Gastrocnemius medialis (tissue), 4 donors: ENCODE data around the gene MCCD1. TPM values are rescaled to one million over a fixed set of nuclear protein-coding genes. Genes with fewer than 3 reads are reported as not detected.

Source experiments
- ATAC-seq, 2 donors: fragments of 150-250 bp; one replicate each; pipeline ENCODE4 v1.9.1; 2016
- DNase-seq, 2 donors: peaks; one replicate each; pipeline ENCODE4 v3.0.0-alpha.2; 2019
- H3K27ac ChIP-seq, 4 donors: fragments of 200-600 bp; sonication (generic); 1 replicate in 1 of 4; 2 replicates in 3 of 4; pipeline ENCODE4 v1.5.1; 2016 to 2018; ENCODE audit warnings: mild to moderate bottlenecking in 2 of 4, moderate library complexity in 1 of 4
- H3K27me3 ChIP-seq, 3 donors: fragments of 200-600 bp; sonication (generic) in 2 of 3; 1 replicate in 1 of 3; 2 replicates in 2 of 3; pipeline versions ENCODE4 v1.5.1 to v1.6.0; 2016 to 2019; ENCODE audit warnings: mild to moderate bottlenecking in 1 of 3, moderate library complexity in 1 of 3
- H3K36me3 ChIP-seq, 2 donors: fragments of 200-600 bp; sonication (generic) in 1 of 2; one replicate each; pipeline ENCODE4 v1.5.1; 2017 to 2018
- H3K4me1 ChIP-seq, 2 donors: fragments of 200-600 bp; sonication (generic) in 1 of 2; one replicate each; pipeline ENCODE4 v1.5.1; 2016 to 2017; ENCODE audit warnings: mild to moderate bottlenecking in 2 of 2
- H3K4me3 ChIP-seq, 4 donors: fragments of 200-600 bp; sonication (generic) in 3 of 4; 1 replicate in 1 of 4; 2 replicates in 3 of 4; pipeline ENCODE4 v1.5.1; 2016 to 2019; ENCODE audit warnings: mild to moderate bottlenecking in 2 of 4
- H3K9me3 ChIP-seq, 3 donors: fragments of 200-600 bp; sonication (generic) in 2 of 3; 1 replicate in 1 of 3; 2 replicates in 2 of 3; pipeline ENCODE4 v1.5.1; 2016 to 2019
- CTCF ChIP-seq, 5 experiments: fragments of 450-650 bp in 3 of 5; fragments of 200-600 bp in 2 of 5; sonication (generic) in 2 of 5; IDR thresholded peaks in 4 of 5; conservative IDR thresholded peaks in 1 of 5; 1 replicate in 4 of 5; 2 replicates in 1 of 5; pipeline ENCODE4 v1.5.1; 2016 to 2019; ENCODE audit warnings: antibody characterized with exemption in 5 of 5, mild to moderate bottlenecking in 3 of 5, moderate library complexity in 3 of 5
- POLR2A ChIP-seq, 2 donors: fragments of 450-650 bp; IDR thresholded peaks; one replicate each; pipeline ENCODE4 v1.6.1; 2017; ENCODE audit warnings: antibody characterized with exemption in 2 of 2, mild to moderate bottlenecking in 2 of 2, moderate library complexity in 2 of 2
- in situ Hi-C, 4 donors: fragments of 200-750 bp; cut with MboI; loops; one replicate each; pipeline versions ENCODE4 v1.15.0 to v1.8.0; 2017; ENCODE audit warnings: low sequenced_read_pairs in 4 of 4
- intact Hi-C: fragments of 100-400 bp; cut with DNase I; formaldehyde crosslinking; loops from one replicate; pipeline ENCODE4 v1.15.1; 2023; ENCODE audit warnings: low total_unique reads
- total RNA-seq, 4 donors: library from RNA; depleted of rRNA; stranded (reverse); fragments of >200 nt; gene quantifications; one replicate each; pipeline versions ENCODE4 v1.1.0 to v1.2.3, GENCODE V29; 2016

MCCD1 gene
- total RNA-seq, 4 donors from 2014 or later = not detected

DNA sequence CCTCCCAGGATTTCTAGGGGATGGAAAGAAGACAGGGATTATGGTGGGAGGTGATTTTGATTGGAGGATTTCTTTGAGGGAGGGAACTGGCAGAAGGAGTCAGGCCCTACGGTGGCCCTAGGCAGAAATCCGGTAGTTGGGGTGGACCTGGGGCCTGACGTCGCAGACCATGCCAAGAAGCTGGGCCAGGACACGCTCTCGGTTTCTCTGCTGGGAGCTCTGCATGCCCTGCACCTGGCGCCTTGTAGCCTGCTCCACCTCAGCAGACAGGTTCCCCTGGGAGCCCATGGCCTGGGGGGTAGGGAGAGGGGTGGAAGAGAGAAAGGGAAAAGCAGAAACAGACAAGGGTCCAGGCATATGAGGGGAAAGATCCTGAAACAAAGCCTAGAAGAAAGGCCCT lies 16.5 kb downstream of the MCCD1 start:
- Histone ChIP-seq H3K9me3 (no peaks in the 10 kb centered on the region), H3K36me3 (peaks cover 0 to 13% of the 10 kb centered on the region in 2 donors), H3K27me3 (no peaks in the 10 kb centered on the region), H3K4me3 (no peak overlapping the region), H3K27ac (no peak overlapping the region), H3K4me1 (peaks cover 27% of the 10 kb centered on the region in 2 donors)
- TF ChIP-seq CTCF (IDR thresholded peaks at IDR 0.05 in 4 of 5, conservative IDR thresholded peaks at IDR 0.05 in 1 of 5) (no peak), POLR2A (IDR thresholded peaks at IDR 0.05) (no peak)
- intact Hi-C loops (loop anchor here (5.0 to 10.0 kb wide), 6 partner anchors 290 to 1480 kb away; partner anchors contain the start of genes EHMT2, NELFE, NEU1 and POLR1H), in situ Hi-C loops (loop anchor here (5.0 to 25.0 kb wide), 5 partner anchors 50 to 642 kb away; partner anchors contain the start of genes AGER (in 1 of the 4), AGPAT1 (in 1 of the 4), GPSM3 (in 1 of the 4) and NCR3 (in 1 of the 4))
- DNase-seq (no peak), ATAC-seq (no peak)

GRCh38 chr6:31546339-31546957 lies 17.7 kb downstream of the MCCD1 start, which contains the start of gene ATP6V1G2:
ATP6V1G2 (minus strand) TSS chr6:31546608; CDS start chr6:31546559, 49 bp downstream.
- peak within 1 kb of the TSS; percentile 48 to 72 (median 63) for H3K4me3 ChIP-seq
- H3K4me1 ChIP-seq = peaks cover 20 to 22% of the 10 kb centered on the region in 2 donors
- in situ Hi-C loops = loop anchor here (5.0 to 25.0 kb wide), 5 partner anchors 48 to 641 kb away; partner anchors contain the start of genes AGER (in 1 of the 4), AGPAT1 (in 1 of the 4), GPSM3 (in 1 of the 4) and NCR3 (in 1 of the 4)
- TF ChIP-seq CTCF (IDR thresholded peaks at IDR 0.05 in 4 of 5, conservative IDR thresholded peaks at IDR 0.05 in 1 of 5) = peak; percentile 95 to 99 (median 97)
- no peak for TF ChIP-seq POLR2A (IDR thresholded peaks at IDR 0.05)
- intact Hi-C loops = loop anchor here (1.0 to 10.0 kb wide), 9 partner anchors 35 to 1482 kb away; partner anchors contain the start of genes EHMT2, NELFE, NEU1 and POLR1H
- H3K36me3 ChIP-seq = peaks cover 0 to 21% of the 10 kb centered on the region in 2 donors
- no peaks in the 10 kb centered on the region for H3K27me3 ChIP-seq
- ATAC-seq = peak; percentile 64 to 76
- no peaks in the 10 kb centered on the region for H3K9me3 ChIP-seq
- H3K27ac ChIP-seq = peak within 1 kb of the TSS; percentile 86 to 97 (median 90)
- peak; percentile 71 to 85 for DNase-seq

DNA sequence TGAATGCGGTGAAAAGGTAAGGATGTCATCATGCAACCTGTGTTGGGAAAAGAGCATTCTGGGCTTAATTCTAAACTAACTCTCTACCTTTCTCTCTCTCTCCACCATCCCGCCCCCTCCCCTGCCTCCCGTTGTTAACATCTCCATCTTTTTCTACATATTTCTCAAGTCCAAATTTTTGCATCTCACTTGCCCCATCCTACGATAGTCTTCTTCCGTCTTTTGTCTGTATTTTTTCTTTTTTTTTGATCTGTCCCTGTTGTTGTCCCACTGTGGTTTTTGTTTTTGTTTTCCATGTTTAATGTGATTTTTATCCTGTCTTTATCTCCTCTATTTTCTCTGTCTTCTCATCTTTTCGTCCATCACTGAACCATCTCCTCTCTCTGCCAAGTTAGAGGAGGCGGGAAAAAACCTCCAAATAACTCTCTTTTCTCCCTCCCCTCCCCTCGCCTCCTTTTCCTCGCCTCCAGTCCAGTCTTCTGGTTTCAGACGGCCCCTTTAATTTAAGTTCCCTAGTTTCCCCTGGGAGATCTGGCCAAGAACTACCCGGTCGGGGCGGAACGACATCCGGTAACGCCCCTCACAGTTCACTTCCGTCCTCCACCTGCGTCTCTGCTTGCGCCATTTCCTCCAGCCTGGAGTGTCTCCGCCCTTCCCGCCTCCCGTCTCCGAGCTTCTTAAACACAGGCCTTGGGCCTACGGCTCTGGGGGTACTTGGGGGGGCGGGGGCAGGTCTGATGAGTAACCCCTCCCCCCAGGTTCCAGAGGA lies 18.4 kb downstream of the MCCD1 start, which contains the start of gene NFKBIL1:
Gene NFKBIL1, plus strand, starts transcription at position 651 of the 769 bp plus-strand sequence. Its CDS starts 87 bp downstream, at position 738.
- Histone ChIP-seq H3K4me1 (peaks cover 20 to 22% of the 10 kb centered on the region in 2 donors), H3K4me3 (peak within 1 kb of the TSS; percentile 48 to 72 (median 63)), H3K27ac (peak within 1 kb of the TSS; percentile 86 to 97 (median 90)), H3K9me3 (no peaks in the 10 kb centered on the region), H3K27me3 (no peaks in the 10 kb centered on the region), H3K36me3 (peaks cover 0 to 21% of the 10 kb centered on the region in 2 donors)
- peak; percentile 97 to 98 for ATAC-seq
- DNase-seq = peak; percentile 96
- in situ Hi-C loops (loop anchor here (5.0 to 25.0 kb wide), 5 partner anchors 48 to 640 kb away; partner anchors contain the start of genes AGER (in 1 of the 4), AGPAT1 (in 1 of the 4), GPSM3 (in 1 of the 4) and NCR3 (in 1 of the 4)), intact Hi-C loops (loop anchor here (1.0 to 10.0 kb wide), 9 partner anchors 34 to 1482 kb away; partner anchors contain the start of genes EHMT2, NELFE, NEU1 and POLR1H)
- peak; percentile 64 to 68 for TF ChIP-seq POLR2A (IDR thresholded peaks at IDR 0.05)
- TF ChIP-seq CTCF (IDR thresholded peaks at IDR 0.05 in 4 of 5, conservative IDR thresholded peaks at IDR 0.05 in 1 of 5) = peak in 1 of 5 experiments; percentile 13
